Measurements from ENCODE around the gene CCDC13.
A peak's percentile ranks its signal among the peaks of the same experiment; 100 is the strongest.

The CCDC13 gene

GRCh38 chr3:42803414-42804105 is 30.5 kb upstream of the CCDC13 start:
- peak overlapping the region; percentile 94 to 98 for H3K4me3 Mint-ChIP-seq
- H3K4me1 Mint-ChIP-seq, result peaks cover 56% of the 10 kb centered on the region
- peak; percentile 54 for ATAC-seq
- H3K9me3 Mint-ChIP-seq, result no peaks in the 10 kb centered on the region
- peak overlapping the region; percentile 95 to 96 for H3K27ac Mint-ChIP-seq
- H3K27me3 Mint-ChIP-seq, result peaks cover 10% of the 10 kb centered on the region
- peak in 1 of 2 donors; percentile 47 for DNase-seq

GRCh38 chr3:42802876-42803413 is 29.9 kb upstream of the CCDC13 start:
- Mint-ChIP-seq H3K27me3 (peaks cover 10% of the 10 kb centered on the region), H3K27ac (peak overlapping the region; percentile 95 to 96), H3K4me3 (peak overlapping the region; percentile 94 to 98), H3K4me1 (peaks cover 56% of the 10 kb centered on the region), H3K9me3 (no peaks in the 10 kb centered on the region)
- no peak for DNase-seq
- ATAC-seq, result no peak

GRCh38 chr3:42801784-42802183 is 28.7 kb upstream of the CCDC13 start:
- ATAC-seq (no peak), DNase-seq (no peak)
- H3K27me3 Mint-ChIP-seq, result peaks cover 10% of the 10 kb centered on the region
- H3K4me3 Mint-ChIP-seq, result no peak overlapping the region
- no peak overlapping the region for H3K27ac Mint-ChIP-seq
- H3K9me3 Mint-ChIP-seq, result no peaks in the 10 kb centered on the region
- peaks cover 56% of the 10 kb centered on the region for H3K4me1 Mint-ChIP-seq

- H3K27me3 Mint-ChIP-seq, result peaks cover 10% of the 10 kb centered on the region
- DNase-seq (no peak), ATAC-seq (no peak)
- peaks cover 62% of the 10 kb centered on the region for H3K4me1 Mint-ChIP-seq
- H3K27ac Mint-ChIP-seq, result no peak overlapping the region
- no peaks in the 10 kb centered on the region for H3K9me3 Mint-ChIP-seq
- H3K4me3 Mint-ChIP-seq, result no peak overlapping the region
These were observed 28.1 kb upstream of the CCDC13 start for GRCh38 chr3:42801048-42801620.

- peaks cover 66% of the 10 kb centered on the region for H3K4me1 Mint-ChIP-seq
- DNase-seq, result no peak
These were observed 27.2 kb upstream of the CCDC13 start for GRCh38 chr3:42800251-42800650.

GRCh38 chr3:42799376-42799775 is 26.3 kb upstream of the CCDC13 start:
- no peak for ATAC-seq
- H3K4me1 Mint-ChIP-seq, result peaks cover 63% of the 10 kb centered on the region
- no peak overlapping the region for H3K27ac Mint-ChIP-seq
- DNase-seq, result no peak
- no peak overlapping the region for H3K4me3 Mint-ChIP-seq
- no peaks in the 10 kb centered on the region for H3K27me3 Mint-ChIP-seq
- H3K9me3 Mint-ChIP-seq, result no peaks in the 10 kb centered on the region

More at GRCh38 chr3:42800251-42800650, 27.2 kb upstream of the CCDC13 start:
- no peak for ATAC-seq
- Mint-ChIP-seq H3K9me3 (no peaks in the 10 kb centered on the region), H3K27ac (no peak overlapping the region), H3K4me3 (no peak overlapping the region), H3K27me3 (peaks cover 3% of the 10 kb centered on the region)

GRCh38 chr3:42796332-42796885 is 23.4 kb upstream of the CCDC13 start:
- ATAC-seq (no peak), DNase-seq (no peak)
- H3K4me1 Mint-ChIP-seq, result peaks cover 47% of the 10 kb centered on the region
- no peaks in the 10 kb centered on the region for H3K27me3 Mint-ChIP-seq
- H3K4me3 Mint-ChIP-seq, result no peak overlapping the region
- H3K9me3 Mint-ChIP-seq, result no peaks in the 10 kb centered on the region
- H3K27ac Mint-ChIP-seq, result no peak overlapping the region

GRCh38 chr3:42795621-42796181 is 22.6 kb upstream of the CCDC13 start:
- Mint-ChIP-seq H3K9me3 (no peaks in the 10 kb centered on the region), H3K4me3 (no peak overlapping the region), H3K27ac (no peak overlapping the region), H3K27me3 (no peaks in the 10 kb centered on the region), H3K4me1 (peaks cover 40% of the 10 kb centered on the region)
- ATAC-seq (no peak), DNase-seq (no peak)

- ATAC-seq (no peak), DNase-seq (no peak)
- no peak overlapping the region for H3K4me3 Mint-ChIP-seq
- H3K27ac Mint-ChIP-seq, result no peak overlapping the region
- H3K4me1 Mint-ChIP-seq, result peaks cover 17% of the 10 kb centered on the region
- H3K27me3 Mint-ChIP-seq, result no peaks in the 10 kb centered on the region
- H3K9me3 Mint-ChIP-seq, result no peaks in the 10 kb centered on the region
These were observed 17.7 kb upstream of the CCDC13 start for GRCh38 chr3:42790714-42791229.

GRCh38 chr3:42786631-42787030 is 13.6 kb upstream of the CCDC13 start:
- Mint-ChIP-seq H3K4me3 (no peak overlapping the region), H3K9me3 (no peaks in the 10 kb centered on the region), H3K4me1 (no peaks in the 10 kb centered on the region), H3K27ac (no peak overlapping the region), H3K27me3 (no peaks in the 10 kb centered on the region)
- no peak for DNase-seq
- ATAC-seq, result no peak

GRCh38 chr3:42786212-42786611 is 13.2 kb upstream of the CCDC13 start:
- H3K4me3 Mint-ChIP-seq, result no peak overlapping the region
- H3K9me3 Mint-ChIP-seq, result no peaks in the 10 kb centered on the region
- no peaks in the 10 kb centered on the region for H3K27me3 Mint-ChIP-seq
- ATAC-seq, result no peak
- no peak for DNase-seq
- H3K4me1 Mint-ChIP-seq, result no peaks in the 10 kb centered on the region
- no peak overlapping the region for H3K27ac Mint-ChIP-seq

GRCh38 chr3:42780892-42781700 is 8.0 kb upstream of the CCDC13 start:
- ATAC-seq (peak; percentile 86), DNase-seq (peak in 1 of 2 donors; percentile 36)
- Mint-ChIP-seq H3K4me1 (peaks cover 7% of the 10 kb centered on the region), H3K27me3 (no peaks in the 10 kb centered on the region), H3K27ac (no peak overlapping the region), H3K4me3 (no peak overlapping the region), H3K9me3 (no peaks in the 10 kb centered on the region)

- Mint-ChIP-seq H3K27ac (no peak overlapping the region), H3K4me1 (peaks cover 7% of the 10 kb centered on the region), H3K4me3 (no peak overlapping the region), H3K9me3 (no peaks in the 10 kb centered on the region), H3K27me3 (no peaks in the 10 kb centered on the region)
- no peak for DNase-seq
- no peak for ATAC-seq
These were observed 7.3 kb upstream of the CCDC13 start for GRCh38 chr3:42780398-42780797.

GRCh38 chr3:42778644-42779043 is 5.6 kb upstream of the CCDC13 start:
- Mint-ChIP-seq H3K9me3 (no peaks in the 10 kb centered on the region), H3K4me3 (no peak overlapping the region), H3K27ac (peak overlapping the region in 1 of 2 donors; percentile 66), H3K4me1 (peaks cover 7% of the 10 kb centered on the region), H3K27me3 (no peaks in the 10 kb centered on the region)
- ATAC-seq (no peak), DNase-seq (no peak)

GRCh38 chr3:42773409-42773751 is 327 bp upstream of the CCDC13 start:
- ATAC-seq (peak; percentile 1), DNase-seq (no peak)
- H3K27me3 Mint-ChIP-seq, result no peaks in the 10 kb centered on the region

More at GRCh38 chr3:42773409-42773751, 327 bp upstream of the CCDC13 start:
- peaks cover 19% of the 10 kb centered on the region for H3K4me1 Mint-ChIP-seq
- peak overlapping the region; percentile 93 to 97 for H3K27ac Mint-ChIP-seq
- peaks cover 0 to 5% of the 10 kb centered on the region in 2 donors for H3K9me3 Mint-ChIP-seq
- H3K4me3 Mint-ChIP-seq, result peak overlapping the region; percentile 86 to 92
